ENCODE data around the gene TTYH2. TPM values are rescaled to one million over a fixed set of nuclear protein-coding genes. Genes with fewer than 3 reads are reported as not detected.

The TTYH2 gene
- total and polyA plus RNA-seq, 7 donors, result 0.89 to 16.4 (median 5.1) TPM

GRCh38 chr17:74235911-74236371 is 22.6 kb downstream of the TTYH2 start:
- intact Hi-C loops (cut with DNase I), result no loop called here
- ATAC-seq (peak in 1 of 4 donors; percentile 11), DNase-seq (no peak)
- Histone ChIP-seq H3K4me1 (peaks cover 20% of the 10 kb centered on the region), H3K4me3 (no peak overlapping the region), H3K9me3 (no peaks in the 10 kb centered on the region), H3K27me3 (ENCODE audit: insufficient read depth in 3 of 3, low read length in 2 of 3) (no peaks in the 10 kb centered on the region), H3K27ac (no peak overlapping the region), H3K36me3 (ENCODE audit: insufficient read depth in 1 of 2, low read depth in 1 of 2) (peaks cover 0 to 24% of the 10 kb centered on the region in 2 donors)
- no peak for TF ChIP-seq CTCF (IDR thresholded peaks at IDR 0.05)
- 40 to 51% (median 42%) methylated on average over 8 of the region's 8 CpGs for WGBS, 3 donors

- Histone ChIP-seq H3K27me3 (ENCODE audit: insufficient read depth in 3 of 3, low read length in 2 of 3) (no peaks in the 10 kb centered on the region), H3K36me3 (ENCODE audit: insufficient read depth in 1 of 2, low read depth in 1 of 2) (peaks cover 0 to 10% of the 10 kb centered on the region in 2 donors), H3K4me1 (peaks cover 30% of the 10 kb centered on the region), H3K4me3 (no peak overlapping the region), H3K27ac (no peak overlapping the region), H3K9me3 (no peaks in the 10 kb centered on the region)
- TF ChIP-seq CTCF (IDR thresholded peaks at IDR 0.05), result no peak
- 86 to 97% (median 92%) methylated on average over 12 of the region's 12 CpGs for WGBS, 3 donors
- intact Hi-C loops (cut with DNase I), result no loop called here
- no peak for ATAC-seq
- DNase-seq, result no peak
These were observed 23.9 kb downstream of the TTYH2 start for GRCh38 chr17:74237321-74237720.

GRCh38 chr17:74239172-74239571 is 25.8 kb downstream of the TTYH2 start:
- ATAC-seq, result no peak
- 67 to 75% (median 69%) methylated on average over 10 of the region's 10 CpGs for WGBS, 3 donors
- peak in 1 of 2 donors; percentile 51 for DNase-seq
- H3K4me1 ChIP-seq, result peaks cover 30% of the 10 kb centered on the region
- no peak overlapping the region for H3K27ac ChIP-seq
- TF ChIP-seq CTCF (IDR thresholded peaks at IDR 0.05), result no peak
- no peak overlapping the region for H3K4me3 ChIP-seq
- intact Hi-C loops (cut with DNase I), result no loop called here
- H3K36me3 ChIP-seq (ENCODE audit: insufficient read depth in 1 of 2, low read depth in 1 of 2), result peaks cover 0 to 8% of the 10 kb centered on the region in 2 donors
- H3K27me3 ChIP-seq (ENCODE audit: insufficient read depth in 3 of 3, low read length in 2 of 3), result no peaks in the 10 kb centered on the region
- H3K9me3 ChIP-seq, result no peaks in the 10 kb centered on the region

GRCh38 chr17:74240618-74241205 is 27.3 kb downstream of the TTYH2 start:
- 43 to 55% (median 48%) methylated on average over 11 of the region's 11 CpGs for WGBS, 3 donors
- Histone ChIP-seq H3K36me3 (ENCODE audit: insufficient read depth in 1 of 2, low read depth in 1 of 2) (peaks cover 0 to 8% of the 10 kb centered on the region in 2 donors), H3K4me3 (no peak overlapping the region), H3K27me3 (ENCODE audit: insufficient read depth in 3 of 3, low read length in 2 of 3) (no peaks in the 10 kb centered on the region), H3K9me3 (no peaks in the 10 kb centered on the region), H3K4me1 (peaks cover 20% of the 10 kb centered on the region), H3K27ac (peak overlapping the region; percentile 41)
- no peak for ATAC-seq
- no peak for TF ChIP-seq CTCF (IDR thresholded peaks at IDR 0.05)
- intact Hi-C loops (cut with DNase I), result no loop called here
- no peak for DNase-seq

DNA sequence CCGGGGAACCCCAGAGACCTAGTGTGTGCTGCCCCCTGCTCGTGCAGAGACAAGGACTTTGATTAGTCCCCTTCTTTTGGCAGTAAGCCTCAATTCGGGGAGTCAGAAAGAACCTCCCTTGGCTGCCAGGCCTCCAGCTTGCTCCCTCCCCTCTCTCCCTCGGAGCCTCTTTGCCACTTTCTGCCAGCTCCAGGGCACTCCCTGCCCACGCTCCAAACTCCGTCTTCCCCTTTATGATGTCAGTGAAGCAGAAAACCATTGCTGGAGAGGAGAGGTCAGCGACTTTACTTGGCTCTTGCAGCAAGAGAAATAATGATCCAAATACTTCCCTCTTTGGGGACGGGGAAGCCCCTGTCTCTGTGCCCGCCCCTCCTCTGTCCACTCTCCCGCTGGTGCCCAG is 28.1 kb downstream of the TTYH2 start:
- peaks cover 0 to 8% of the 10 kb centered on the region in 2 donors for H3K36me3 ChIP-seq (ENCODE audit: insufficient read depth in 1 of 2, low read depth in 1 of 2)
- no peak for TF ChIP-seq CTCF (IDR thresholded peaks at IDR 0.05)
- no peak for DNase-seq
- H3K4me3 ChIP-seq, result no peak overlapping the region
- H3K9me3 ChIP-seq, result no peaks in the 10 kb centered on the region
- H3K4me1 ChIP-seq, result peaks cover 17% of the 10 kb centered on the region
- intact Hi-C loops (cut with DNase I), result no loop called here
- WGBS, 3 donors, result 25 to 41% (median 30%) methylated on average over 10 of the region's 10 CpGs
- H3K27me3 ChIP-seq (ENCODE audit: insufficient read depth in 3 of 3, low read length in 2 of 3), result no peaks in the 10 kb centered on the region
- peak in 2 of 4 donors; percentile 17 to 40 for ATAC-seq
- H3K27ac ChIP-seq, result peak overlapping the region; percentile 41
